SK-N-SH (cell line): ENCODE measurements around the gene CDH15. TPM values are rescaled to one million over a fixed set of nuclear protein-coding genes. Genes with fewer than 3 reads are reported as not detected.

Experiments
- CTCF ChIA-PET: fragments of 300-600, 350-600 bp; formaldehyde crosslinking; extraction: SDS; loops from one replicate; lab custom pipeline; 2021; lab: Yijun Ruan, JAX
- POLR2A ChIA-PET: fragments of 350-600 bp; sonication (Branson Sonifier 250); formaldehyde crosslinking; extraction: SDS; loops from one replicate; lab custom pipeline; 2020; ENCODE audit warnings: antibody characterized with exemption, inconsistent platforms; lab: Yijun Ruan, JAX
- DNase-seq: peaks from one replicate; pipeline ENCODE4 v3.0.0; 2012
- H2AFZ ChIP-seq: fragments of 200-600 bp; sonication (generic); 2 replicates; pipeline ENCODE4 v1.8.1; 2016; ENCODE audit warnings: antibody characterized with exemption, mild to moderate bottlenecking, low read depth
- H3F3A ChIP-seq: fragments of 200-600 bp; sonication (generic); replicated peaks from 2 replicates; pipeline ENCODE3; 2016; ENCODE audit warnings: antibody characterized with exemption, mild to moderate bottlenecking; ENCODE audit not compliant: insufficient read depth
- H3K27ac ChIP-seq, 2 experiments: fragments of 200-500 bp in 1 of 2; fragments of 200-600 bp in 1 of 2; sonication (Bioruptor generic) in 1 of 2; sonication (generic), shearing (Covaris generic) in 1 of 2; 2 replicates each; pipeline versions ENCODE4 v1.5.1 to v1.6.1; 2014 to 2016; ENCODE audit warnings: low read depth in 2 of 2, inconsistent platforms in 1 of 2, low read length in 1 of 2, mild to moderate bottlenecking in 1 of 2, mixed read lengths in 1 of 2
- H3K27me3 ChIP-seq: fragments of 200-600 bp; sonication (generic), shearing (Covaris generic); 2 replicates; pipeline ENCODE4 v1.6.1; 2016; ENCODE audit warnings: mixed run types; ENCODE audit not compliant: insufficient read depth
- H3K36me3 ChIP-seq, 2 experiments: fragments of 200-500 bp in 1 of 2; fragments of 200-600 bp in 1 of 2; sonication (Bioruptor generic) in 1 of 2; sonication (generic) in 1 of 2; replicated peaks in 1 of 2; 2 replicates each; pipeline versions ENCODE3 to v1.5.1; 2014 to 2016; ENCODE audit warnings: low read length in 1 of 2, mild to moderate bottlenecking in 1 of 2; ENCODE audit not compliant: insufficient read depth in 2 of 2, control insufficient read depth in 1 of 2
- H3K4me1 ChIP-seq, 2 experiments: fragments of 200-500 bp in 1 of 2; fragments of 200-600 bp in 1 of 2; sonication (Bioruptor generic) in 1 of 2; sonication (generic), shearing (Covaris generic) in 1 of 2; 2 replicates each; pipeline versions ENCODE4 v1.5.1 to v1.6.1; 2014 to 2016; ENCODE audit warnings: low read depth in 1 of 2, low read length in 1 of 2, mixed run types in 1 of 2; ENCODE audit not compliant: insufficient read depth in 2 of 2, control insufficient read depth in 1 of 2
- H3K4me2 ChIP-seq: fragments of 200-600 bp; sonication (generic), shearing (Covaris generic); 2 replicates; pipeline ENCODE4 v1.6.1; 2017; ENCODE audit warnings: mixed run types
- H3K4me3 ChIP-seq, 2 experiments: fragments of 200-500 bp in 1 of 2; fragments of 200-600 bp in 1 of 2; sonication (Bioruptor generic) in 1 of 2; sonication (generic), shearing (Covaris generic) in 1 of 2; 2 replicates each; pipeline versions ENCODE4 v1.5.1 to v1.8.1; 2014 to 2016; ENCODE audit warnings: low read depth in 2 of 2, inconsistent platforms in 1 of 2, low read length in 1 of 2, mild to moderate bottlenecking in 1 of 2, mixed read lengths in 1 of 2, moderate library complexity in 1 of 2
- H3K79me2 ChIP-seq: fragments of 200-600 bp; sonication (generic); 2 replicates; pipeline ENCODE4 v1.8.1; 2017; ENCODE audit warnings: mild to moderate bottlenecking; ENCODE audit not compliant: insufficient read depth
- H3K9ac ChIP-seq: fragments of 200-600 bp; sonication (generic); 2 replicates; pipeline ENCODE4 v1.6.1; 2017; ENCODE audit warnings: mixed run types
- H3K9me2 ChIP-seq: fragments of 200-600 bp; sonication (generic); 2 replicates; pipeline ENCODE4 v1.6.1; 2017; ENCODE audit warnings: mixed run types
- H3K9me3 ChIP-seq: fragments of 200-600 bp; sonication (generic); 2 replicates; pipeline ENCODE4 v1.6.1; 2017; ENCODE audit warnings: mixed run types, mild to moderate bottlenecking, moderate library complexity
- H4K20me1 ChIP-seq: fragments of 200-600 bp; sonication (generic); 2 replicates; pipeline ENCODE4 v1.6.1; 2017; ENCODE audit warnings: mild to moderate bottlenecking, mixed run types; ENCODE audit not compliant: insufficient read depth
- EZH2phosphoT487 ChIP-seq: fragments of 200-600 bp; sonication (generic); IDR thresholded peaks from 2 replicates; pipeline ENCODE4 v1.6.1; 2017; ENCODE audit warnings: low read depth, mixed run types, mild to moderate bottlenecking, antibody characterized with exemption, moderate library complexity, borderline replicate concordance
- FOSL2 ChIP-seq: IDR thresholded peaks from 2 replicates; pipeline ENCODE4 v1.4.0; 2012; ENCODE audit warnings: low read depth, mild to moderate bottlenecking, moderate library complexity, borderline replicate concordance
- FOXM1 ChIP-seq: IDR thresholded peaks from 2 replicates; pipeline ENCODE4 v1.4.0; 2012; ENCODE audit warnings: low read depth, mild to moderate bottlenecking
- JUND ChIP-seq: IDR thresholded peaks from 2 replicates; pipeline ENCODE4 v1.4.0; 2012
- MXI1 ChIP-seq: IDR thresholded peaks from 2 replicates; pipeline ENCODE4 v1.6.1; 2012; ENCODE audit warnings: mild to moderate bottlenecking, low read depth, low read length, improper control_type of control experiment
- NFIC ChIP-seq: IDR thresholded peaks from 2 replicates; pipeline ENCODE4 v1.4.0; 2012; ENCODE audit warnings: borderline replicate concordance
- SIN3A ChIP-seq: IDR thresholded peaks from 2 replicates; pipeline ENCODE4 v1.6.1; 2012; ENCODE audit warnings: low read depth, mild to moderate bottlenecking, low read length, moderate library complexity, borderline replicate concordance
- TAF1 ChIP-seq: IDR thresholded peaks from 2 replicates; pipeline ENCODE4 v1.6.1; 2012; ENCODE audit warnings: low read depth, mild to moderate bottlenecking, low read length, moderate library complexity, borderline replicate concordance
- WGBS: methylation state at CpG from one replicate; pipeline ENCODE4 v1.1.6; 2017; ENCODE audit warnings: low lambda C conversion rate; 5-methylcytosine and 5-hydroxymethylcytosine counted together
- polyA plus RNA-seq, 3 experiments: library from polyadenylated mRNA; depleted of rRNA; stranded (reverse); fragments of >200 nt; gene quantifications; 2 replicates each; pipeline ENCODE4 v1.2.3, GENCODE V29; 2012
- TF ChIP-seq, protein P1 (sequence below): IDR thresholded peaks from 2 replicates; pipeline ENCODE4 v1.6.1; 2012; ENCODE audit warnings: mild to moderate bottlenecking, low read depth, low read length, moderate library complexity
- TF ChIP-seq, protein P2 (sequence below): IDR thresholded peaks from 2 replicates; pipeline ENCODE4 v1.4.0; 2012; ENCODE audit warnings: low read depth
- TF ChIP-seq, protein P3 (sequence below): IDR thresholded peaks from 2 replicates; pipeline ENCODE4; 2012
- TF ChIP-seq, protein P4 (sequence below): fragments of 200-600 bp; sonication (generic); IDR thresholded peaks from 2 replicates; pipeline ENCODE4 v1.6.1; 2017; ENCODE audit warnings: antibody characterized with exemption, mild to moderate bottlenecking, moderate library complexity

CDH15 gene
- polyA plus RNA-seq, 1 of the 3 experiments (the other 2 are of a cell fraction): 0.03 TPM

DNA sequence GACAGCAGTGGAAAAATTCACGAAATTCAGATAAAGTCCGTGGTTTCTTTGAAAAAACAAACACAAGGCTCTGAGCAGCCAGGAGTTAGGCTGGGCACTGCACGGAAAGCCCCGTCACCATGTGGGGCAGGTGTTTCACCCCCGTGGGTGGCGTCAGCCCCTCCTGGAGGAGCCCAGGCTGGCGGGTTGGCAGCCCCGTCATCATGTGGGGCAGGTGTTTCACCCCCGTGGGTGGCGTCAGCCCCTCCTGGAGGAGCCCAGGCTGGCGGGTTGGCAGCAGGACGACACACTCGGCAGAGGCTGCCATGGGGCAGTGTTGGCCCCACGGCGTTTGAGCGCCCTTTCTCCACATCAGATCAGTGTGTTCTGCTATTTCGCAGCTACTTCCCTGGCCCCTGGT, 39.8 kb upstream of the CDH15 start:
- Histone ChIP-seq H3K4me3 (no peak overlapping the region), H3K4me1 (no peaks in the 10 kb centered on the region; a peak in 1 of 4 replicates), H3K9me3 (no peaks in the 10 kb centered on the region), H3K4me2 (no peak overlapping the region), H3F3A (no peaks in the 10 kb centered on the region), H3K79me2 (0 out of 2 replicates have a peak, but pooled peaks cover 5% of the 10 kb centered on the region), H4K20me1 (no peaks in the 10 kb centered on the region), H3K9me2 (no peaks in the 10 kb centered on the region), H3K27me3 (no peaks in the 10 kb centered on the region), H3K36me3 (peaks cover 21 to 35% of the 10 kb centered on the region in 2 experiments), H3K27ac (no peak overlapping the region)
- ChIA-PET CTCF (interaction anchor here (1.5 kb wide), 1 partner anchor 395 kb away, joined by 4 read pairs; no protein-coding TSS in a partner anchor), POLR2A (no interaction called here)
- no peak for DNase-seq
- 86% methylated on average over 4 of the region's 17 CpGs for WGBS
- TF ChIP-seq, protein P1, sequence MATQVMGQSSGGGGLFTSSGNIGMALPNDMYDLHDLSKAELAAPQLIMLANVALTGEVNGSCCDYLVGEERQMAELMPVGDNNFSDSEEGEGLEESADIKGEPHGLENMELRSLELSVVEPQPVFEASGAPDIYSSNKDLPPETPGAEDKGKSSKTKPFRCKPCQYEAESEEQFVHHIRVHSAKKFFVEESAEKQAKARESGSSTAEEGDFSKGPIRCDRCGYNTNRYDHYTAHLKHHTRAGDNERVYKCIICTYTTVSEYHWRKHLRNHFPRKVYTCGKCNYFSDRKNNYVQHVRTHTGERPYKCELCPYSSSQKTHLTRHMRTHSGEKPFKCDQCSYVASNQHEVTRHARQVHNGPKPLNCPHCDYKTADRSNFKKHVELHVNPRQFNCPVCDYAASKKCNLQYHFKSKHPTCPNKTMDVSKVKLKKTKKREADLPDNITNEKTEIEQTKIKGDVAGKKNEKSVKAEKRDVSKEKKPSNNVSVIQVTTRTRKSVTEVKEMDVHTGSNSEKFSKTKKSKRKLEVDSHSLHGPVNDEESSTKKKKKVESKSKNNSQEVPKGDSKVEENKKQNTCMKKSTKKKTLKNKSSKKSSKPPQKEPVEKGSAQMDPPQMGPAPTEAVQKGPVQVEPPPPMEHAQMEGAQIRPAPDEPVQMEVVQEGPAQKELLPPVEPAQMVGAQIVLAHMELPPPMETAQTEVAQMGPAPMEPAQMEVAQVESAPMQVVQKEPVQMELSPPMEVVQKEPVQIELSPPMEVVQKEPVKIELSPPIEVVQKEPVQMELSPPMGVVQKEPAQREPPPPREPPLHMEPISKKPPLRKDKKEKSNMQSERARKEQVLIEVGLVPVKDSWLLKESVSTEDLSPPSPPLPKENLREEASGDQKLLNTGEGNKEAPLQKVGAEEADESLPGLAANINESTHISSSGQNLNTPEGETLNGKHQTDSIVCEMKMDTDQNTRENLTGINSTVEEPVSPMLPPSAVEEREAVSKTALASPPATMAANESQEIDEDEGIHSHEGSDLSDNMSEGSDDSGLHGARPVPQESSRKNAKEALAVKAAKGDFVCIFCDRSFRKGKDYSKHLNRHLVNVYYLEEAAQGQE: no peak
- TF ChIP-seq, protein P2, sequence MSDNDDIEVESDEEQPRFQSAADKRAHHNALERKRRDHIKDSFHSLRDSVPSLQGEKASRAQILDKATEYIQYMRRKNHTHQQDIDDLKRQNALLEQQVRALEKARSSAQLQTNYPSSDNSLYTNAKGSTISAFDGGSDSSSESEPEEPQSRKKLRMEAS: no peak
- TF ChIP-seq SIN3A: no peak
- TF ChIP-seq TAF1: no peak
- TF ChIP-seq JUND: no peak
- TF ChIP-seq, protein P3, sequence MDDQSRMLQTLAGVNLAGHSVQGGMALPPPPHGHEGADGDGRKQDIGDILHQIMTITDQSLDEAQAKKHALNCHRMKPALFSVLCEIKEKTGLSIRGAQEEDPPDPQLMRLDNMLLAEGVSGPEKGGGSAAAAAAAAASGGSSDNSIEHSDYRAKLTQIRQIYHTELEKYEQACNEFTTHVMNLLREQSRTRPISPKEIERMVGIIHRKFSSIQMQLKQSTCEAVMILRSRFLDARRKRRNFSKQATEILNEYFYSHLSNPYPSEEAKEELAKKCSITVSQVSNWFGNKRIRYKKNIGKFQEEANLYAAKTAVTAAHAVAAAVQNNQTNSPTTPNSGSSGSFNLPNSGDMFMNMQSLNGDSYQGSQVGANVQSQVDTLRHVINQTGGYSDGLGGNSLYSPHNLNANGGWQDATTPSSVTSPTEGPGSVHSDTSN: no peak
- no peak for TF ChIP-seq FOSL2
- TF ChIP-seq FOXM1: no peak
- TF ChIP-seq EZH2phosphoT487: no peak
- TF ChIP-seq, protein P4, sequence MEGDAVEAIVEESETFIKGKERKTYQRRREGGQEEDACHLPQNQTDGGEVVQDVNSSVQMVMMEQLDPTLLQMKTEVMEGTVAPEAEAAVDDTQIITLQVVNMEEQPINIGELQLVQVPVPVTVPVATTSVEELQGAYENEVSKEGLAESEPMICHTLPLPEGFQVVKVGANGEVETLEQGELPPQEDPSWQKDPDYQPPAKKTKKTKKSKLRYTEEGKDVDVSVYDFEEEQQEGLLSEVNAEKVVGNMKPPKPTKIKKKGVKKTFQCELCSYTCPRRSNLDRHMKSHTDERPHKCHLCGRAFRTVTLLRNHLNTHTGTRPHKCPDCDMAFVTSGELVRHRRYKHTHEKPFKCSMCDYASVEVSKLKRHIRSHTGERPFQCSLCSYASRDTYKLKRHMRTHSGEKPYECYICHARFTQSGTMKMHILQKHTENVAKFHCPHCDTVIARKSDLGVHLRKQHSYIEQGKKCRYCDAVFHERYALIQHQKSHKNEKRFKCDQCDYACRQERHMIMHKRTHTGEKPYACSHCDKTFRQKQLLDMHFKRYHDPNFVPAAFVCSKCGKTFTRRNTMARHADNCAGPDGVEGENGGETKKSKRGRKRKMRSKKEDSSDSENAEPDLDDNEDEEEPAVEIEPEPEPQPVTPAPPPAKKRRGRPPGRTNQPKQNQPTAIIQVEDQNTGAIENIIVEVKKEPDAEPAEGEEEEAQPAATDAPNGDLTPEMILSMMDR: no peak
- TF ChIP-seq NFIC: no peak
- no peak for TF ChIP-seq MXI1
- TF ChIP-seq, all 33 proteins: peak for 0
- H3K9ac ChIP-seq: no peak overlapping the region
- no peak overlapping the region for H2AFZ ChIP-seq
